GM18907 (cell line): ENCODE measurements around the gene BNIPL.

Experiments used
- ATAC-seq: cut with Tn5 transposase; IDR thresholded peaks from one replicate; pipeline ENCODE4 v1.9.1; 2021; ENCODE audit warnings: mild to moderate bottlenecking, moderate library complexity; ENCODE audit not compliant: unreplicated experiment

The BNIPL gene, protein sequence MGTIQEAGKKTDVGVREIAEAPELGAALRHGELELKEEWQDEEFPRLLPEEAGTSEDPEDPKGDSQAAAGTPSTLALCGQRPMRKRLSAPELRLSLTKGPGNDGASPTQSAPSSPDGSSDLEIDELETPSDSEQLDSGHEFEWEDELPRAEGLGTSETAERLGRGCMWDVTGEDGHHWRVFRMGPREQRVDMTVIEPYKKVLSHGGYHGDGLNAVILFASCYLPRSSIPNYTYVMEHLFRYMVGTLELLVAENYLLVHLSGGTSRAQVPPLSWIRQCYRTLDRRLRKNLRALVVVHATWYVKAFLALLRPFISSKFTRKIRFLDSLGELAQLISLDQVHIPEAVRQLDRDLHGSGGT

GRCh38 chr1:151036356-151036755, at the start of gene BNIPL:
Gene BNIPL, plus strand, starts transcription at chr1:151036586. Its CDS starts 140 bp downstream, at chr1:151036726.
- ATAC-seq: no peak

GRCh38 chr1:150987924-150988323, 48.5 kb upstream of the BNIPL start:
- no peak for ATAC-seq

GRCh38 chr1:150992626-150993025, 43.8 kb upstream of the BNIPL start:
- no peak for ATAC-seq

GRCh38 chr1:150994248-150994647, 42.1 kb upstream of the BNIPL start:
- no peak for ATAC-seq

DNA sequence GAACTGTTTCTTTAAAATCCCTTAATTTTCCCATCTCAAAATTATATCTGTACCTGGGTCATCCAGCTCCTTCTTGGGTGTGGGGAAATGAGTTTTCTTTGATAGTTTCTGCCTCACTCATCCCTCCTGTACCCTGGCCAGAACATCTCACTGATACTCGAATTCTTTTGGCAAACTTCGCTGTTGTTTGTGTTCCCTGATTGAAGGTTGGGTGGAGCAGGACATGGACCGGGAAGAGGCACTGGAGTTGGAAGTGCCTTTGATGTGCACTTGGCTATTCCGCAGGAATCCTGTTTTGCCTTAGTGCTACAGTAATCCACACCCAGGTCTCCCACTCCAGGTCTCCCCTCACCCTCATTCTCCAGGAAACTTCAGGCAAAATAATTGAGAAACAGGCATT, 40.9 kb upstream of the BNIPL start:
- no peak for ATAC-seq

GRCh38 chr1:150995896-150996295, 40.5 kb upstream of the BNIPL start:
- ATAC-seq: no peak

DNA sequence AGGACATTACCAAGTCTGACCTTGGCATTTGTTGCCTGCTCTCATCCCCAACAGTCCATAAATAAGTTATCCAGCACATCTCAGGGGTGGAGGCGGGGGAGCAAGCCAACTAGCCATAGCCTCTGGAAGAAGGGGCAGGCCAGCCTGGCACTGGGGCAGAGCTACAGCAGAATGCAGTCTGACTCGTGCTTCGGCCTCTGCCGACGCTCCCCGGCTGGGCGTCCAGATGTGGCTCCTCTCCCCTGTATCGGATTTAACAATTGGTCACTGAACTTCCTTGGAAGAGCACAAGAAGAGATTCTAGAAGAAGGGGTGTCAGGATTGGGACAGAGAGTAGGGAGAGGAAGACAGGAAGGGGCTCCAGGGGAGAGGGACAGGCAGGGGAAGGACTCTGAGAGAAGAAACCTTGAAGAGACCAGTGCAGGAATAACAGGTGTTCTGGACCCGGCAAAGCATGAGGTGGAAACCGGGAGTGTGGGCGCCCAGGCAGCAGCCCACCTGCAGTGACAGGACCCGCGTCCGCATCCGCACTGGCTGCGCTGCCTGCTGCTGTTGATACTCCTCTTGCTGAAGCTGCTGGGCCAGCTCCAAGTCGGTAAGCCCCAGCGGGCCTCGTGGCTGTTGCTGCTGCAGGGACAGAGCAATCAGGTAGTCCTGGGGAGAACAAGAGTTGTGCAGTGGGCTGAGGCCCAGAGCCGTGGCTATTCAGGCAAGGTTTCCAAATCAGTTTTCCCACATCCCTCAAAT, 39.1 kb upstream of the BNIPL start:
- ATAC-seq: no peak

DNA sequence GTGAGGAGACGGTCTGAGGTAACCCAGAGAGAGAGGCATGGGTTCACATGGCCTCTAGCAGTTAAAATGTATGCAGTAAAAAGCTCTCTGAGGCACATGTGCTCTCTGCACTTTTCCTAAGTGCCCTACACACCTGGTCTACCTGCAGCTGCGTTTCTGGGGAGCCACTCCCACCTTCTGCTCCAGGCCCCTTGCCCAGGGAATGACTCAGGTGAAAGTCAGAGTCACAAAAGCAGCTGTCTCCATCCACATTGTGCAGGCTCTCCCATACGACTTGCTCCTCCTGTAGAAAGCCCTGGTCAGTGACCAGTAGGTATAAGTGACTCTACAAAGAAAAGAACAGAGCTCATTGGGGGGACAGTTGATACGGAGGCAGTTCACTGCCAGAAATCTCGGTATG, 38.4 kb upstream of the BNIPL start:
- ATAC-seq: no peak

- no peak for ATAC-seq
These were observed 37.2 kb upstream of the BNIPL start for GRCh38 chr1:150999051-150999674.

DNA sequence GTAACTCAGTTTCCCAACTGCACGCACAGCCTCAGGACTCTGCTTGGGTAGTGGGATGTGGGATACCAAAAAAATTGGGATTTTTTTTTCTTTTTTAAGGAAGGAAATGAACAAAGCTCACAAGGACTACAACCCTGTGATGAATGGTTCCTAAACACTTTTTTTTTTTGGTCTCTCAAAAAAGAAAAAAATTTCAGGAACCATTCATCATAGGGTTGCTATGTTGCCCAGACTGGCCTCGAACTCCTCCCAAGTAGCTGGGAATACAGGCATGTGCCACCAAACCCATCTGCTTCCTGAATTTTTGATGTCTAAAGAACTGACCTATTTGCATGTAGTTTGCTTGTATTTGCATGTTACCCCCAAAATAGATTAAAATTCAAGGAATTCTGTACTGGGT, 36.5 kb upstream of the BNIPL start:
- no peak for ATAC-seq

DNA sequence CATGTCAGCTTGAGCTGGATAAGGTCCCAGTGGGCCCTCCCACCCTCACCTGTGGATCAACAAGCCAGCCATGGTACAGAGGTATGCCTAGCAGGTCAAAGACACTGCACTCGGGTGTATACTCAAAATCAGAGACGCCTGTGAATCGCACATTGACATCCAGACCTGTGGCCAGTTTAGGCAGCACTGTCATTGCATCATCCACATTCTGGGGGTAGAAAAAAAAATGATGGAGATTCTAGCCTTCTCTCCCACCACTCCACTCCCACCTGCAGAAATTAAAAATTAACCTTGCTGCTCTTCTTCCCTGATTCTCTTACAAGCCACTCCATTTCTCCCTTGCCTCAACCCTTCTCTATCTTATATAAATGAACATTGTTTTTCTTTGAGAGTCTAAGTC, 36.0 kb upstream of the BNIPL start:
- ATAC-seq: no peak

DNA sequence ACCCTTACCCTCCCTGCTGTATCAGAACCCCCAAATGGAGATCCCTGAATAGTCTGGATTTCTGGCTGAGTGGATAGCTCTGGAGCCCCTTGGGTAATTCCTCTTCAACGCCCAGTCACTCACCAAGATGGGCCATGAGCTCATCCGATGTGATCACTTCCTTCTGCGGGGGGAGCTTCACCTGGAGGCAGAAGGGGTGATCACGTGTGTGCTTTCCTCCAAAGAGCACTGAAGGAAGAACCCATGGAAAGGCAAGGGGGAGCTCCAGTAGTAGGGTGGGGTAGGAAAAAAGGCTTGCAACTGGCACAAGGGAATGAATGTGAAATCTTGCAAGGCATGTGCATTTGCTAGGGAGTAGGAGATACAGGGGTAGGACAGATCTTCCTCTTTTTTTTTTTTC, 34.8 kb upstream of the BNIPL start:
- ATAC-seq: no peak

GRCh38 chr1:151002051-151002450, 34.3 kb upstream of the BNIPL start:
- ATAC-seq: no peak

DNA sequence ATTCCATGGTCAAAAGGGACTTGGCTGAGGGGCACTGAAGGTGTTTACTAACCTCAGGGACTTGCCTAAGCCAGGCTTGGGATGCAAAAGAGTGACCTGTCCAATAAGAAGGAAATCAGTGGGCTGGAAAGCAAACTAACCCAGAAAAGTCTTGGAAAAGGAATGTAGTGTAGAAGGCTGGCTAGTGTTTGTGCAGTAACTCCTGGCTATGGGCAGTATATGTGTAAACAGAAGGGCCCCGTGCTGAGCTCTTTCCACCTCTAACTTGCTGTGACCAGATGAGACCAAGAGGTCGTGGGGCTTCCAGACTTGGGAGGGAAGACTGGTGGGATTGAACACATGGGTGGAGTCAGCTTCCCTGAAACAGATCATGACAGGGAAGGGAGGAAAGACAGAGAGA, 33.8 kb upstream of the BNIPL start:
- no peak for ATAC-seq

DNA sequence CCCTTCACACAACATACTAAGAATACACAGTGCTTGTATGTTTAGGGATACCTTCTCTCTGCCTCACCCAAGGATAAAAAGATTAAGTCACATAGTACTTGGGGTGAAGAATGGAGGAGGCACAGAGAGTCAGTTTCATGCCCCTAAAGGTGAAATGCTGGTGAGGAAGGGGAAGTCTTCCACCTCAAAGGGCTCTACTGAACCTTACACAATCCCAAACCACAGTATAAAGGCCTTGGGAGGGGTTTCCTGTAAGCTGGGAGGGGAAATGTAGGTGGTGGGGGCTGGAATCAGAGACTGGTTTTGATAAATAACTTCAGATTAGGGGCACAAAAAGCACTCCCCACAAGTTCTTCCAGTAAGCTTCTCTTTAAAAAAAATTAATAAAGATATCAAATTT, 33.2 kb upstream of the BNIPL start:
- no peak for ATAC-seq

DNA sequence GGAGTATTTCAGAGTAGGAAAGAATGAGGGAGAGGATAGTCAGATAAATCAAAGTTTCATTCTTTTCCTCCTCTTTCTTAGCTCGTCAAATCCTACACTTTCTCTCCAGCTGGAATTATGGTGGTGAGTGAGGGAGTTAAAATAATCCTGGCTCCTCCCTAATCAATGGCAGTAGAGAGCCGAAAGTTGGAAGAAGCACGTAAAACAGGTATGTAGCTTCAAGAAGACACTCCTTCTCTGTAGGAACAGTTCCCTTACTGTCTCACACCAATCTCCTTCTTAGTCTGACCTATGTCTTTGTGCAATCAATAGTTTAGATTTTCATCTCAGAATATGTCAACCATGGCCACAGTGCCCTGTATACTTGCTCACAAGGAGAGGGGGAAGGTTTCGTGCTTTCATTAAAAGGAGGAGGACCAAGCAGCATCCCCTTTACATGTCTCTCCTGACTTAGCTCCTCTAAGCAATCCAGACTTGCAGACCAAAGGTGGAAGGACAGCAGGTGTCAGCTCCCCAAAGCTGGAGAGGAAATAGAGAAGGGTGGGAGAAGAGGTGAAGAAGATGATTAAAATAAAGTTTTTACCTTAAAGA, 30.6 kb upstream of the BNIPL start:
- no peak for ATAC-seq

DNA sequence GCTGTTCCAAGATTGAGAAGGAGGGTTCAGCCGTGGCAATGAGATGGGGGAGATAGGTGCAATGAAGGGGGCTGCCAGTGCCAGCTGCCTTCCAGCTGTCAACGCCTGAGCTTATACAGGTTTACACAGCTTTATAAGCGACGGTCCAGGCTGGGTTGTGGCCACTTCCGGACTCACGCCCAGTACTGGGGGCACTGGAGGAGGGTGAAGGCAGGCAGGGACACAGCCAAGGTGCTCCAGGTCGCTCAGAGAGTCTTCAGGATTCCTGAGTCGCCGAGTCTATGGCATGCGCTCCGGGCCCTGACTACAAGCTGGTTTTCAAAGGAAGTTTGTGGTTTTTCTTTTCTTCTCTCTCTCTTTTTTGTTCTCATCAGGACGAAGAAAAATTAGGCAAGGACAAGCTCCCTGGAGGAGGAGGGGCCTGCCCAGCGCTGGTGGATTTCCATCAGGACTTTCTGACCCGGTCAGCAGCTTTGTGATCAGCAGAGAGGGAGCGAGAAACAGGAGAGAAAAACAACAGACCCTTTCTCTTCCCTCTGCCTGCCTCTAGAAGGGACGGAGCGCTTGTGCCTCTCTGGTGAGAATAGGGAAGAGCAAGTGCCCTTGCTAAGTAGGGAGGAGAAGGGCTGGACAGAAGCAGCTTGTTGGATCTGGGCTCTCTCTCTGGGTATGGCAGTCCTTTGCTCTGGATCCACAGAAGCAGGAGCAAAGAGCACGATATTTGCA, 29.9 kb upstream of the BNIPL start, which contains the start of gene MINDY1:
Gene MINDY1 (minus strand): TSS at position 576 of the 726 bp plus-strand sequence. CDS start 4,285 bp downstream, outside the sequence.
- ATAC-seq: no peak

DNA sequence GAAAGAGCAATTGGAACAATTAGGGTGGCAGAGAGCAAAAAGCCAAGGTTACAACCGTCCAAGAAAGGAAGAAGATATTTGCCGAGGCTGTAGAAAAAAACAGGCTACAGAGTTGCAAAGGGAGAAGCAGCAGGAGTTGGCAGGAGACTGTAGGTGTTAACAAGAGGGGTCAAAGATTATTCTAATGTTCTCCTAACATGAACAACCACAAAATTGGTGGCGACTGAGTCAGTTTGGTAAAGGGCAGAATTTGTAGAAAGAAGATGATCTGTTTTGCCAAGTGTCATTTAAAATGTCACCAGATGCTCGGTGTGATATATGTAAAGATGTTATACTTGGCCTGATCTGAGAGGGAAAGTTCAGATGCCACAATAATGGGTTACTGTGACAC, 28.5 kb upstream of the BNIPL start:
- ATAC-seq: no peak

GRCh38 chr1:151008244-151009205, 27.9 kb upstream of the BNIPL start, which contains the start of gene PRUNE1:
Gene PRUNE1, plus strand, starts transcription at chr1:151008449. Its CDS starts 184 bp downstream, at chr1:151008633.
- ATAC-seq: peak; percentile 63

DNA sequence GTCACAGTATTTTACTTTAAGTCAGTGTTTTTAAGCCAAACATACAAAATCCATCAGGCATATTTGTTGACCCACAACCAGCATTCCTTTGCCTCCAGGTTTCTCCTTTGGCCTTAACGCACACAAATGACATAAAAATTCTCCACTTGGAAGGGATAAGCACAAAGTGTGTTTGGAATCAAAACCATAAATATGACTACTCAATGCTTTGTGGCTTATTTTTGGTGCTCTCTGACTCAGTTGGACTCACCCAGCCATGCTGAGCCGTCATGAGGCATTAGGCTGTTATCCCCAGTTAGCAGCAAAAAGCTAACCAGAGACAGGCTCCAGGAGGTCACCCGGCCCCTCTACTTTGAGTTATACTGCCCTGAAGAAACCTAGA, 27.2 kb upstream of the BNIPL start:
- no peak for ATAC-seq
